ENCODE results near the gene MYL5. TPM values are rescaled to one million over a fixed set of nuclear protein-coding genes. Genes with fewer than 3 reads are reported as not detected.
A peak's percentile ranks its signal among the peaks of the same experiment; 100 is the strongest.

The MYL5 gene
- total RNA-seq, 1 experiment from 2014 or later, result 18.0 TPM

- no peak overlapping the region for H3T11ph ChIP-seq (ENCODE audit: low read length)
- no peak overlapping the region for H3K4ac ChIP-seq (ENCODE audit: low read depth, low read length)
- H4K8ac ChIP-seq (replicated peaks; ENCODE audit: insufficient read length, low read depth, low read length), result no peak overlapping the region
- Mint-ChIP-seq H3K9me3 (peaks cover 17 to 21% of the 10 kb centered on the region in 2 experiments), H3K27me3 (ENCODE audit: low read depth) (peaks cover 16% of the 10 kb centered on the region), H3K4me1 (peaks cover 3 to 13% of the 10 kb centered on the region in 2 experiments), H3K4me3 (no peak overlapping the region), H3K36me3 (ENCODE audit: insufficient read depth in 1 of 3, low read depth in 3 of 3) (peaks cover 0 to 15% (median 13%) of the 10 kb centered on the region in 3 experiments; a peak in 5 of 7 replicates), H3K27ac (no peak overlapping the region)
- H3K4me2 ChIP-seq (ENCODE audit: insufficient read depth, insufficient read length, low read length), result no peak overlapping the region
- H3K23ac ChIP-seq (ENCODE audit: insufficient read length, low read depth, low read length), result no peak overlapping the region
- H3K23me2 ChIP-seq (ENCODE audit: insufficient read length, low read depth, low read length, poor library complexity, severe bottlenecking), result no peaks in the 10 kb centered on the region
- H3K18ac ChIP-seq (ENCODE audit: insufficient read length, low read depth, low read length), result no peak overlapping the region
- H2BK5ac ChIP-seq (ENCODE audit: insufficient read length, low read length), result no peak overlapping the region
- H3K9me3 ChIP-seq (ENCODE audit: control insufficient read depth, low read depth, low read length), result no peaks in the 10 kb centered on the region
- H2BK120ac ChIP-seq (ENCODE audit: low read depth, low read length, poor library complexity, severe bottlenecking), result no peak overlapping the region
- no peak overlapping the region for H2BK15ac ChIP-seq (ENCODE audit: low read depth, low read length)
- H3K79me1 ChIP-seq (ENCODE audit: insufficient read depth, low read depth, low read length, poor library complexity, severe bottlenecking), result no peaks in the 10 kb centered on the region
- no peak overlapping the region for H4K91ac ChIP-seq (ENCODE audit: insufficient read length, low read depth, low read length)
- H2AK5ac ChIP-seq (ENCODE audit: insufficient read length, low read length), result no peak overlapping the region
- no peaks in the 10 kb centered on the region for H3K27me3 ChIP-seq (ENCODE audit: insufficient read depth, low read length)
- TF ChIP-seq CTCF (conservative IDR thresholded peaks at IDR 0.05), result no peak
- H3K56ac ChIP-seq (ENCODE audit: insufficient read length, low read depth, low read length), result no peak overlapping the region
- WGBS (ENCODE audit: extremely low coverage, insufficient read length, low lambda C conversion rate), result no CpG with 5 or more reads among the region's 20 CpGs
- DNase-seq, result peak; percentile 14
- no peaks in the 10 kb centered on the region for H3K4me1 ChIP-seq (ENCODE audit: insufficient read depth, low read length)
- no peak overlapping the region for H3K9ac ChIP-seq (ENCODE audit: extremely low read depth, insufficient read length, low read length)
- H3K79me2 ChIP-seq (ENCODE audit: insufficient read depth, low read length), result no peaks in the 10 kb centered on the region
- H2AFZ ChIP-seq (ENCODE audit: low read length), result no peak overlapping the region
- H3K27ac ChIP-seq (ENCODE audit: insufficient read length, low read depth, low read length), result no peak overlapping the region
- H3K14ac ChIP-seq (ENCODE audit: insufficient read depth, low read length), result no peak overlapping the region
- H2BK20ac ChIP-seq (ENCODE audit: low read depth, low read length, poor library complexity, severe bottlenecking), result no peak overlapping the region
- no peaks in the 10 kb centered on the region for H4K20me1 ChIP-seq (ENCODE audit: control insufficient read depth, insufficient read depth, insufficient read length)
- no peak overlapping the region for H2BK12ac ChIP-seq (ENCODE audit: insufficient read length, low read depth, low read length)
- no peak overlapping the region for H4K5ac ChIP-seq (ENCODE audit: insufficient read length, low read depth, low read length)
These were observed 44.3 kb upstream of the MYL5 start for GRCh38 chr4:629915-630641.

Data from H9 (cell line).